Stimulated activated naive CD4-positive, alpha-beta T cell treated with Interleukin-2 at 50 U/mL for 16 hours (primary cell): ENCODE measurements around the gene IFITM5.
A peak's percentile ranks its signal among the peaks of the same experiment; 100 is the strongest.
"Not testable (repeated sequence)": the region's sequence is repeated elsewhere in the genome, so short reads cannot be mapped to it uniquely, and the experiment has no call there.

Experiments used
- DNase-seq: peaks from one replicate; lab custom pipeline; 2025; lab: John Stamatoyannopoulos, UW

Gene IFITM5

GRCh38 chr11:312092-312816, 12.9 kb upstream of the IFITM5 start:
- DNase-seq = no peak

GRCh38 chr11:311013-311748, 11.9 kb upstream of the IFITM5 start:
- DNase-seq = not testable (repeated sequence)

GRCh38 chr11:309979-310572, 10.8 kb upstream of the IFITM5 start:
- DNase-seq = not testable (repeated sequence)

GRCh38 chr11:308740-309665, 9.7 kb upstream of the IFITM5 start:
- DNase-seq = not testable (repeated sequence)

- DNase-seq = peak; percentile 18
Measured at GRCh38 chr11:307766-308708, 8.7 kb upstream of the IFITM5 start, which contains the start of gene IFITM2. Gene IFITM2 (plus strand): TSS chr11:307816. CDS start chr11:308193, 377 bp downstream.

GRCh38 chr11:306645-307371, 7.5 kb upstream of the IFITM5 start:
- no peak for DNase-seq

- DNase-seq = no peak
Measured at GRCh38 chr11:305844-306211, 6.5 kb upstream of the IFITM5 start.

- DNase-seq = peak; percentile 39
Measured at GRCh38 chr11:304915-305843, 5.9 kb upstream of the IFITM5 start.

GRCh38 chr11:304061-304506, 4.8 kb upstream of the IFITM5 start:
- no peak for DNase-seq

- no peak for DNase-seq
Measured at GRCh38 chr11:303363-303762, 4.0 kb upstream of the IFITM5 start.

- DNase-seq = no peak
Measured at GRCh38 chr11:299951-300735, 817 bp upstream of the IFITM5 start.

- DNase-seq = no peak
Measured at GRCh38 chr11:298406-299065, 790 bp downstream of the IFITM5 start.

- peak; percentile 23 for DNase-seq
Measured at GRCh38 chr11:297586-298405, 1.5 kb downstream of the IFITM5 start.

- DNase-seq = no peak
Measured at GRCh38 chr11:297051-297585, 2.2 kb downstream of the IFITM5 start.

- no peak for DNase-seq
Measured at GRCh38 chr11:296171-297050, 2.9 kb downstream of the IFITM5 start.
